PC-9 (cell line): Measurements from ENCODE around the gene AUP1.

Source experiments
- CTCF ChIP-seq: fragments of 200-600 bp; sonication (generic); conservative IDR thresholded peaks from 2 replicates; pipeline ENCODE4 v1.6.1; 2017; ENCODE audit warnings: mixed run types, antibody characterized with exemption, mild to moderate bottlenecking, moderate library complexity
- EZH2 ChIP-seq: fragments of 200-600 bp; sonication (generic); IDR thresholded peaks from 2 replicates; pipeline ENCODE4 v1.8.0; 2017; ENCODE audit warnings: antibody characterized with exemption, low read depth

- TF ChIP-seq CTCF, result no peak
- TF ChIP-seq EZH2, result no peak
These were observed 39.6 kb downstream of the AUP1 start for GRCh38 chr2:74489906-74490305.
